Measurements from ENCODE around the gene ZBTB47. TPM values are rescaled to one million over a fixed set of nuclear protein-coding genes. Genes with fewer than 3 reads are reported as not detected.

Gene ZBTB47
- total RNA-seq, 1 donor from 2014 or later: 118 TPM

DNA sequence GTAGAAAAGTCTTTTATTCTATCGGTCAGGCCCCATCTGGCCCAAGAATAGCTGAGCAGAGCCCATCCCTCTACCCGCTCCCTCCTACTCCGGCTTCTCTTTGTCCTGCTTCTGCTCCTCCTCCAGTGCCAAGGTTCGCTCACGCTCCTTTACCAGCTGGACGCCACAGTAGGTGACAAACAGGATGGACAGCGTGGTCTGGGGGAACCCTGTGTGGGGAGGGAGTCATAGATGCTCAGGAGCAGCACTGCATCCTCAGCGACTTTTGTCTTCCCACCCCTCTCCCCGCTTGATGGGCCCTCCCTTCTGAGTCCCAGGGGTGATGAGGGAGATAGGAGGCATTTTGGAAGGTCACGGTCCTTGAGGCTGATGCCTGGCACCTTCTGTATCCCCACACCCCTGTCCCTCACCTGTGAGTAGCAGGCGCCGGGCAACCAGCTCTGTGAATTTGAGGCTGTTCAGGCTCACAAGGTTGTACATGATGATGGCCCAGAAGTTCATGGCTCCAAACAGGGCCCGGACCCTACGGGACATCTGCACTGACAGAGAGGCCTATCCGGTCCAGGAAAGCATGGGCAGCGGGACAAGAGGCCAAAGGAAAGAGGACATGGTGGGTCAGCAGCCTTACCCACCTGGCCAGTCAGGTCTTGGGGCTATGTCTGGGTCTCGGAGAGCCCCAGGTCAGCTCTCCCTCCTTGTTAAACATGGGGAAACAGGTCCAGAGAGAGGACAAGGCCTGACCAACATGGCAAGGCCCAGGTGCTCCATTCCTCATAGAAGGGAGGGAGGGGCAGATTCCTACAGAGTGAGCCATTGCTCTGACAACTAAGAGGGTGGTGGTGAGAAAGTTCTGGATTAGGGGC lies 39.4 kb downstream of the ZBTB47 start:
- Histone ChIP-seq H3K27ac (replicated peaks) (peak overlapping the region; percentile 23), H3K36me3 (no peaks in the 10 kb centered on the region), H3K4me1 (peaks cover 19% of the 10 kb centered on the region), H3K27me3 (ENCODE audit: low read depth) (no peaks in the 10 kb centered on the region), H3K9me3 (replicated peaks) (no peaks in the 10 kb centered on the region), H3K4me3 (no peak overlapping the region)
- DNase-seq: no peak
- intact Hi-C loops (cut with micrococcal nuclease): no loop called here
- TF ChIP-seq CTCF (IDR thresholded peaks at IDR 0.05; ENCODE audit: borderline replicate concordance): no peak

DNA sequence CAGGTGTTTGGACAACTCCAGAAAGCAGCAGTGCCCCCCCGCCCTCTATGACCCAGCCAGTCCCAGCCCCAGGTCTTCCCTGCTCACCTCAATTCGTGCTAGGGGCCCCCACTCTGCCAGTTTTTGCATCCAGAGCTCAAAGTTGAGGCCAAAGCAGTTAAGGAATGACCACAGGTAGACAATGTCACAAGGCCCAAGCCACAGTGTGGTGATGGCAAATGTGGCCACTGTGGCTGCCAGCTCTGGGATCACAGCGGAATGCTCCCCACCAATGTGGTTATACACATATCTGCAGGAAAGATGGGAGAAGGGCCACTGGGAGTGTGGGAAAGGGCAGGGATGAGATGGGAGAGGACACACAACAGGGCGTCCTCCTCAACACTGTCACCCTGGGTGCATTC lies 40.0 kb downstream of the ZBTB47 start:
- intact Hi-C loops (cut with micrococcal nuclease): no loop called here
- H3K27ac ChIP-seq (replicated peaks): peak overlapping the region; percentile 23
- TF ChIP-seq CTCF (IDR thresholded peaks at IDR 0.05; ENCODE audit: borderline replicate concordance): no peak

DNA sequence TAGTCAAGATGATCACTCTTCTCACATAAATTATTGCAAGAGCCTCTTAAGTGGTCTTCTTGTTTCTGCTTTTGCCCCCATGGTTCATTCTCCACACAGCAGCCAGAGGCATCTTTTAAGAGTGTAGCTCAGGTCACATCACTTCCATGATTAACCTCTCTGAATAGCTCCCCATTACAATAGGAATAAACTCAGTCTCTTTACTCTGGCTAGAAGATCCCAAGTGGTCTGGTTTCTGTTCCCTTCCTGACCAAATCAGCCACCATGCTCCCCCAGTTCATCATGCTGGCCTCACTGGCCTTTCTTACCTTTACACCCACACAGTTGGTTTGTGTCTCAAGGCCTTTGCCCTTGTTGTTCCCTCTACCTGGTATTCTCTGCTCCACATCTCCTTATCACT lies 40.9 kb downstream of the ZBTB47 start:
- Histone ChIP-seq H3K4me3 (no peak overlapping the region), H3K36me3 (no peaks in the 10 kb centered on the region), H3K4me1 (peaks cover 33% of the 10 kb centered on the region), H3K27ac (replicated peaks) (no peak overlapping the region), H3K27me3 (ENCODE audit: low read depth) (no peaks in the 10 kb centered on the region), H3K9me3 (replicated peaks) (no peaks in the 10 kb centered on the region)
- TF ChIP-seq CTCF (IDR thresholded peaks at IDR 0.05; ENCODE audit: borderline replicate concordance): no peak
- intact Hi-C loops (cut with micrococcal nuclease): no loop called here
- no peak for DNase-seq

More for the DNA sequence above, 40.0 kb downstream of the ZBTB47 start:
- Histone ChIP-seq H3K36me3 (no peaks in the 10 kb centered on the region), H3K9me3 (replicated peaks) (no peaks in the 10 kb centered on the region), H3K4me1 (peaks cover 25% of the 10 kb centered on the region), H3K27me3 (ENCODE audit: low read depth) (no peaks in the 10 kb centered on the region), H3K4me3 (no peak overlapping the region)
- no peak for DNase-seq

- Histone ChIP-seq H3K4me3 (no peak overlapping the region), H3K9me3 (replicated peaks) (no peaks in the 10 kb centered on the region), H3K27ac (replicated peaks) (peak overlapping the region; percentile 76), H3K4me1 (peaks cover 37% of the 10 kb centered on the region), H3K36me3 (no peaks in the 10 kb centered on the region), H3K27me3 (ENCODE audit: low read depth) (peaks cover 1% of the 10 kb centered on the region)
- no peak for TF ChIP-seq CTCF (IDR thresholded peaks at IDR 0.05; ENCODE audit: borderline replicate concordance)
- intact Hi-C loops (cut with micrococcal nuclease): no loop called here
- no peak for DNase-seq
Observed at GRCh38 chr3:42696356-42697288, 43.1 kb downstream of the ZBTB47 start.

DNA sequence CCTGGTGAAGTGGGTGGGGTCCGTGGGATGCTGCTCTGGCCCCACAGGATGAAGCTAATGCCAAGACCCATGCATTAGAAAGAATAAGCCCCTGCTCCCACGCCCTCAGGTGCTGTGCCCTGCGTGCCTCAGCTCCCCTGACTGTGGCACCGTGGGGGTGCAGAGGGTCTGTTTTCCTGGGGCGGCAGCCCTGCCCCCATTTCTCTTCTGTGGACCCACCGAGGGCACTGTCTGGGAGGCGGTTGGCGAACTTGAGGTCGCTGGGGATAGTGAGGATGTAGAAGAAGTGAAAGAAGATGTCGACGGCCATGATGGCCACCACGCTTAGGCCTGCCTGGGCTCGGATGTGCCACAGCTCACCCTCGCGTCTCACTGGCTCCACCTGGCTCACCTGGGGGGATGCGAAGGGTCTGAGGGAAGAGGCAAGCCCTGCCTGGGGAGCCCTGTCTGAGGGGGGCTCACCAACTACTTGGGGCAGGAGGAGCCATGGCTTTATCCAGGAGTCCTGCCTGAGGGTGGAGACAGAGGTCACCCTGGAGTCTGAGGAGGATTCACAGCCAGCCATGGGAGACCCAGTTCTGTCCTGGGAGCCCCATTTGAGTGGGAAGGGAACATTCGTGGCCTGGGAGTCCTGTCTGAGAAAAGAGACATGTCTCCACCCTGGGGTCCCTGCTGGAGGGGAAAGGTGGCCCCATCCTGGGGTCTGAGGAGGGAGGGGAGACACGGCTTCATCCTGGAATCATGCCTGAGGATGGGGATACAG lies 44.0 kb downstream of the ZBTB47 start:
- DNase-seq: no peak
- Histone ChIP-seq H3K4me1 (peaks cover 37% of the 10 kb centered on the region), H3K9me3 (replicated peaks) (no peaks in the 10 kb centered on the region), H3K36me3 (no peaks in the 10 kb centered on the region), H3K27ac (replicated peaks) (peak overlapping the region; percentile 76), H3K4me3 (no peak overlapping the region), H3K27me3 (ENCODE audit: low read depth) (peaks cover 10% of the 10 kb centered on the region)
- TF ChIP-seq CTCF (IDR thresholded peaks at IDR 0.05; ENCODE audit: borderline replicate concordance): no peak
- intact Hi-C loops (cut with micrococcal nuclease): no loop called here
